Fibroblast of peridontal ligament (primary cell): ENCODE results near the gene ATRNL1.

Experiments
- DNase-seq: peaks from one replicate; pipeline ENCODE4 v3.0.0-alpha.2; 2010; ENCODE audit errors: extremely low read depth

The ATRNL1 gene, protein sequence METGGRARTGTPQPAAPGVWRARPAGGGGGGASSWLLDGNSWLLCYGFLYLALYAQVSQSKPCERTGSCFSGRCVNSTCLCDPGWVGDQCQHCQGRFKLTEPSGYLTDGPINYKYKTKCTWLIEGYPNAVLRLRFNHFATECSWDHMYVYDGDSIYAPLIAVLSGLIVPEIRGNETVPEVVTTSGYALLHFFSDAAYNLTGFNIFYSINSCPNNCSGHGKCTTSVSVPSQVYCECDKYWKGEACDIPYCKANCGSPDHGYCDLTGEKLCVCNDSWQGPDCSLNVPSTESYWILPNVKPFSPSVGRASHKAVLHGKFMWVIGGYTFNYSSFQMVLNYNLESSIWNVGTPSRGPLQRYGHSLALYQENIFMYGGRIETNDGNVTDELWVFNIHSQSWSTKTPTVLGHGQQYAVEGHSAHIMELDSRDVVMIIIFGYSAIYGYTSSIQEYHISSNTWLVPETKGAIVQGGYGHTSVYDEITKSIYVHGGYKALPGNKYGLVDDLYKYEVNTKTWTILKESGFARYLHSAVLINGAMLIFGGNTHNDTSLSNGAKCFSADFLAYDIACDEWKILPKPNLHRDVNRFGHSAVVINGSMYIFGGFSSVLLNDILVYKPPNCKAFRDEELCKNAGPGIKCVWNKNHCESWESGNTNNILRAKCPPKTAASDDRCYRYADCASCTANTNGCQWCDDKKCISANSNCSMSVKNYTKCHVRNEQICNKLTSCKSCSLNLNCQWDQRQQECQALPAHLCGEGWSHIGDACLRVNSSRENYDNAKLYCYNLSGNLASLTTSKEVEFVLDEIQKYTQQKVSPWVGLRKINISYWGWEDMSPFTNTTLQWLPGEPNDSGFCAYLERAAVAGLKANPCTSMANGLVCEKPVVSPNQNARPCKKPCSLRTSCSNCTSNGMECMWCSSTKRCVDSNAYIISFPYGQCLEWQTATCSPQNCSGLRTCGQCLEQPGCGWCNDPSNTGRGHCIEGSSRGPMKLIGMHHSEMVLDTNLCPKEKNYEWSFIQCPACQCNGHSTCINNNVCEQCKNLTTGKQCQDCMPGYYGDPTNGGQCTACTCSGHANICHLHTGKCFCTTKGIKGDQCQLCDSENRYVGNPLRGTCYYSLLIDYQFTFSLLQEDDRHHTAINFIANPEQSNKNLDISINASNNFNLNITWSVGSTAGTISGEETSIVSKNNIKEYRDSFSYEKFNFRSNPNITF (N-terminal part only)

DNA sequence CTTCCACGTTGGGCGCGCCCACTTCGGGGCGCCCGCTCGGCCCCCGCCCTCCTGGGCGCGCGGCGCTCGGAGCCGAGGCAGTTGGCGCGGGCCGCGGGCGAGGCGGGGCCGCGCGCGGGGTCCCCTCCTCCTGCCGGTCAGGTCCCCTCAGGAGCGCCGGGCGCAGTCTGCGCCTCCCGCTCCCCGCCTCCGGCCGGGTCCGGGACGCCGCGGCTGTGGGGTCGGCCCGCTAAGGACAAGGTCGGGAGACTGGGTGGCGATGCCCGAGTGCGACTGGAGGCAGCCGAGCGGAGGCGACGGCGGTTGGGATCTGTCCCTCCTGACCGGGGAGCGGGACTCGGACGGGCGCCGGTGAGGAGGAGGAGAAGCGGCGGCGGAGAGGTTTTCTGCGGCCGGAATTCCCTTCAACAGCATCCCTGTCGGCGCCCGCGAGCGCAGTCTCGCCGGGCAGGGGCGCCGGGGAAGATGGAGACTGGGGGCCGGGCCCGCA is at the start of gene ATRNL1:
Gene ATRNL1 (plus strand): TSS at position 80 of the 490 bp plus-strand sequence. CDS start 386 bp downstream, at position 466.
- DNase-seq: no peak

DNA sequence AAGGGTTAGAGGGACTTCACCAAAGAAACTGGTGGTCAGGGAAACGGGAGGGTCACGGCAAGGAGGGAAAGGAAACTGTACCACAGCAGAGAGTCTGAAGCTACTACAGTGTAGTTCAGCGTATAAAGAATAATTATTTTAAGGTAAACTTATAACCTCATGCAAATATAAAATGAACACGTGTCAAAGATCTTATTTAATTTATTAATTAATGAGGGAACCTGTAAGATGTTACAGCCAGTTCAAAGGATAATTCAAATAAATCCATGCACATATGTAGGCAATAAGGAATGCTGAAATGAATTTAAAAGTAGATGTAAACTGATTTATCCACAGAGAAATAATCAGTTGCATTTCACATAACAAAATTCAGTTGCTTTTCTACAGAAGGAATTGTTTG is 49.4 kb upstream of the ATRNL1 start:
- DNase-seq: no peak

DNA sequence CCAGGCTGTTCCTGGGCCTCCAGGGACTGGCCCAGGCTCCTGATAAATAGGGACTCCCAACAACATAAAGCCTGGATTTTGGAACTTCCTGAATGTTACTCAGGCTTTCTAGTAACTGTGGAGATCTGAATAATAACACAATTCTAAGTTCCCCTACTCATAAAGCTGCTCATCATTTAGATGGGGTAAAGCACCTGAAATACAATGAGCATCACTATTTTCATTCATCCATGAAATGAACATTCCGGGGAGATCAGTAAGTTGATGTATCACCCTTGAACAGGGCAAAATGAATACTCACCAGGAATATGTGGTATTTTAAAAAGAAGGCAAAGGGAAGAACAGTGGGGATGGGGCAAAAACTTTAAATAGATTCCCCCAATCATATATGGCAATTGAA is 48.3 kb upstream of the ATRNL1 start:
- no peak for DNase-seq

DNA sequence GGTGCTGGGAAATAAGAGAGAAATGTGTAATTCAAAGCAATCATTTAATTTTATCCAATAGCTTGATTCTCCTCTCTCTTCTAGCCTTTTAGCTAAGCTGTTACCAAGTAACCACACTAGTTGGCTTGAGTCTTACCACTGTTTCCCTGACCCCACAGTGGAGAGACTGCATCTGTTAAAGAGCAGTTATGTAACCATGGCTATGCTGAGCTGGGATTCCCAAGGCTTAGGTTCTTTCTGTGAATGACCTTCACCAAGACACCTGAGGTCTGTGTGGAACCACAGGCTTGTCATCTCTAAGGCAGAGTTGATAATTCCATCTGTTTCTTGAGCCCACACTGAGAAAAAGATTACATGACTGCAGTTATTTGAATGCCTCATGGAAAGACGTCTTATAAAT is 47.7 kb upstream of the ATRNL1 start:
- DNase-seq: no peak

DNA sequence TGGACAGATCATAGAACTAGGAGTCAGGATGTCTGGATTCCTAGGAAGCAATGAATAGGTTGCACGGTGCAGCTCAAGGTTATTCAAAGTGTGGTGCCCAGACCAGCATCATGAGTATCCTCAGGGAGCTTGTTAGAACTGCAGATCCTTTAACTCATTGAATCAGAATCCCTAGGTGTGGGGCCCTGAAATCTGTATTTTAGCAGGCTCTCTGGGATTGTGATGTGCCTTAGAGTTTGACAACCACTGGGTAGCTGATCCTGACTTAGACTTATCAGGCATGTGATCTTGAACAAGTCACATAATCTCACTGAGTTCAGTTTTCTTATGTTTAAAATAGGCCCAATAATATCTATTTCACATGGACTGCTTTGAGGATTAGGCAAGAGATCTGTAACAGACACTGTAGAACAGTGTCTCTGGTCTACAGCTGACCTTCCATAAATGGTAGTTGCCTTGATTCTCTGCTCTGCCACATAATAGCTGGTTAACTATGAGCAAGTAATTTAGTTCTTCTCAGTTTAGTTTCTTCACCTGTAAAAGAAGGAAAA is 46.4 kb upstream of the ATRNL1 start:
- no peak for DNase-seq

DNA sequence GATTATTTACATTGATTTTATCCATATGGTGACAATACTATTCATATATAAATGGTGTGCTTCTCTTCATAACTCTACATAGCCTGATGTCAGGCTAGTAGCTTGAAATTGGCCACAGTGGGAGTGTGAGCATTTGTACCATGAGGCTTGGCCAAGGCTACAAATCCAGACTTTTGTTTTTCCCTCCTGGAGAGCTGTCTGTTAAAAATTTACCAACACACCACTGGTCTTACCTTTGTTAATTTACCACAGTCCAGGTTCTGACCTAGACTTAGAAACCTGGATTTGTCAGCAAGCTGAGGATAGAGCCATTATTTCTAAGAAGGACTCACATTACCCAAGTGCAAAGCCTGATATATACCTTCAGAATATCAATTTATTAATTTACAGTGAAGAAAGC is 45.5 kb upstream of the ATRNL1 start:
- DNase-seq: no peak

DNA sequence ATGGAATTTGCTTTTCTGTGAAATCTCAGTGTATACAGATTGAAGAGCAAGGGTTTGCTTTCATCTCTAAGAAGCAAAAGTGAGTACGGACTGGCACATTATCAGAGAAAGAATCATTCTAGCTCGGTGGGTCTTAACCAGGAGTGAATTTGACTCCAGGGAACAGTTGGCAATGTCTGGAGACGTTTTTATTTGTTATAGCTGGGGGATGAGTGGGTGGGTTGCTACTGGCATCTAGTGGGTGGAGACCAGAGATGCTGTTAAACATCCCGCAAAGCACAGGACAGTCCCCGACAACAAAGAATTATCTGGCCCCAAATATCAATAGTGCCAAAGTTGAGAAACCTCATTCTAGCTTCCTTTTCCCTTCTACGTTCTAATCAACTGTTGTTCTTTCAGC is 43.8 kb upstream of the ATRNL1 start:
- no peak for DNase-seq

DNA sequence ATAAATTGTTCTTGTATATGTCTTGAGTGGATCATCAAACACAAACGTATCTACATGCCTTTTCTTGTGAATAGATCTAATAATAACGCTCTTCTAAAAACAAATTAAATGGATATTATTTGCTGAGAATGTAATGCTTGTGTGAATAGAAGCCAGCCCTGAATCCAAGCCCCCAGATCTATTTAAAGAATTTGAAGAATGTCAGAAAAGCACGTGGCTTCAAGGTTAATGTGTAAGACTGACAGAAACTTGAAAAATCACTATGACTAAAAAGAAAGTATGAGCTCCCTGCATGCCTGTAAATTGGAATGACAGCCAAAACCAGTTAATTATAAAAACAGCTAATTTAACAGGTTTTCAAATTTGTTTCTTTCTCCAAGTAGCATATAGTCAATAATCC is 43.2 kb upstream of the ATRNL1 start:
- no peak for DNase-seq

DNA sequence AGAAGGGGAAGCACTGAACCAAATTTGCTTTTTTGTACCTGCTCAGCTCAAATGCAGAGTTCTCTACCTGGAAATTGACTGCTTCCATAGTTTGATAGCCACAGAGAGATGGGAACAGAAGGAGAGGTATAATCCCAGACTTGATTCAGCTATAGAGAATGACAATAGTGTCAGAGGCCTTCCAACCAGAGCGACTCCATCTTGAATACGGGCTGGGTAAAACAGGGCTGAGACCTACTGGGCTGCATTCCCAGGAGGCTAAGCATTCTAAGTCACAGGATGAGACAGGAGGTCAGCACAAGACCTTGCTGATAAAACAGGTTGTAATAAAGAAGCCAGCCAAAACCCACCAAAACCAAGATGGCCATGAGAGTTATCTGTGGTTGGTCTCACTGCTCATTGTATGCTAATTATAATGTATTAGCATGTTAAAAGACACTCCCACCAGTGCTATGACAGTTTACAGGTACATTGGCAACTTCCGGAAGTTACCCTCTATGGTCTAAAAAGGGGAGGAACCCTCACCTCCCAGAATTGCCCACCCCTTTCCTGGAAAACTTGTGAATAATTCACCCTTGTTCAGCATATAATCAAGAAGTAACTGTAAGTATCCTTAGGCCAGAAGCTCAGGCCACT is 42.7 kb upstream of the ATRNL1 start:
- DNase-seq: no peak

DNA sequence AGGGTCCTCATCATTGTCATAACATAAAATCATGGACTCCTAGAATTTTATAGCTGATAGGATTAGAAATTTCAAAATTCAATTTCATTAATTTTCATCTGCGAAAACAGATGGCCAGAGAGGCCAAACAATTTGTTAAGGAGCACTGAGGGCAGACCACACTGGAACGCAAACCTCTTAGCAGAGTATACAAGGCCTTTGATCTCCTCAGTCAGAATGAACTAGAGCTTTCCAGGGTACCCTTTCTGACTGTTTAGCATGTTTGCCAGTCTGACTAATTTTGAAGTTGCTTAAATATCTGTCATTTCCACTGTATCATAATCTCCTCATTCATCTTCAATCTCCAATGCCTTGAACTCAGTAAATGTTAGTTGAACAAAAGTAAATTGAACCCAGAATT is 41.9 kb upstream of the ATRNL1 start:
- DNase-seq: no peak

DNA sequence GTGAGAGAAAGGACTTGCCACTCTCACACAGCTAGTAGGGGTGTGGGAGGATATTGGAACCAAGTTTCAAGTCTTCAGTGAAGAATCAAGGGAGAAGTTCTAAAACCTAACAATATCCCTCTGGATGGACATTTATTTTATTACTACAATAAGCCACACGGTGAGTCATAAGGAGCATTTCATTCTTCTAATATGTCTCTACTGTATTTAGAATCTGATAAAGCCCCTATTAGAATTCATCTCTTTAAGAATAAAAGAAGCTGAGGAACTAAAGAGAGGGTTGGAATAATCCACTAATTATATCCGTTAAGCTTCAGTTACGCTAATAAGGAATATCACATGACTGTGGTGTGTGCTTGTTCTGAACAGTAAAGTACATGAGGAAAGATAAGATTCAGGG is 40.9 kb upstream of the ATRNL1 start:
- DNase-seq: no peak

DNA sequence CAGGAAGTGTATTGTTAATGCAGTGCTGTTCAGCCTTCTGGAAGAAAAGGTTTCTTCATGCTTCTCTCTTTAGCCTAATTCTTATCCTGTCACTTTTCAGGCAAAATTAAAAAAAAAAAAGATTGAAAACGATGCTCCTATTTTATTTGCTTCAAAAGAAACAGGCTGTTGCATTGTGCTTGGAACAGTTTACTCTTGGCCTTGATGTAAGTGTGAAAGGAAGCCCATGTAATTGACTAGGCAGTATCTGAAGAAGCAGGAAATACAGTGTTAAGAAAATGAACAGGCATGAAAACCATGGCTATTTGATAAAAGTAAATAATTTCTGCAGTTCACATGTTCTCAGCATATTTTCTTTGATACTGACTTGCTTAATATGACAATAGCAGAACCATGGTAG is 40.4 kb upstream of the ATRNL1 start:
- no peak for DNase-seq

DNA sequence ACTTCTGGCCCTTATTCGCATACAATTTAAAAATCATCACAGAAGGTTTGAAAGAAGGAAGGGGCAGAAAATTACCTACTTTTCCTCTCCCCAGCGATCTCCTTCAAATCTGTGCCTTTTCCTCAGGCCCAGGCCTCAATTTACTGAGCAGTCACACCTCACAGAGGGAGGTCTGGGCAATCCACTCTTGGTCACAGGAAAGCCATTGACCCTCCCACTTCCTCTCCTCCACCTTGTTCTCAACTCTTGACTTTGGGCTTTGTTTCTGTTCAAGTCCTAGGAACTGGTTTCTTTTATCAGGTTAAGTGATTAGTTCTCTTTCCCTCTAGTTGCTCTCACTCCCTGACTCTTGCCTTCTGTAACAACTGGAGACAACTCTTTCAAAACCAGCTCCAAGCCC is 37.0 kb upstream of the ATRNL1 start:
- no peak for DNase-seq

DNA sequence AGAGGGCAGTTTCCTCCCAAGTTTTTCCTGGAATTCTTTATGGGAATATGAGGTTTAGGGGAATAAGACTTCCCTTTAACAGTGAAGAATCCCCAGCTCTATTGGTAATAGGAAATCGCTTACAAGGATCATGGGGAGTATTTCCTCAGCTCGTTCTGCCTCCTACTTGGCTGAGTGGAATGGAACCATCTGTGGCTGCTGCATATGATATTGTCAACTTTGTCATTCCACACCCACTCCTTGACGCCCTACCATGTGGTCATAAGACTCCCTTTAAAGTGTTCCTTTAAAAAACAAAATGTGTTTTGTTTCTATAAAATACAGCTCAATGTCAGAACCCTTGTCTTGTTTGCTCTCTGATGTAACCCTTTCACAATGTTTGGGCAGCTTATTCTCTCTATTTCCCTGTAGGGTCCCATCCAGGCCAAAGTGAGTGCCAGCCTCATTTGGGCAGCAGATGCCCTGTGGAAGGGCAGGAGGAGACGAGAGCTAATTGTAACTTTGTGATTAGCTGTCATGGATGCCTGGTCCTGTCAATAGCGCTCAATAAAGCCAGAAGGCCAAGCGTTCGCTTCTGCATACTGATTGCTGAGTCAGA is 33.8 kb upstream of the ATRNL1 start:
- DNase-seq: no peak

DNA sequence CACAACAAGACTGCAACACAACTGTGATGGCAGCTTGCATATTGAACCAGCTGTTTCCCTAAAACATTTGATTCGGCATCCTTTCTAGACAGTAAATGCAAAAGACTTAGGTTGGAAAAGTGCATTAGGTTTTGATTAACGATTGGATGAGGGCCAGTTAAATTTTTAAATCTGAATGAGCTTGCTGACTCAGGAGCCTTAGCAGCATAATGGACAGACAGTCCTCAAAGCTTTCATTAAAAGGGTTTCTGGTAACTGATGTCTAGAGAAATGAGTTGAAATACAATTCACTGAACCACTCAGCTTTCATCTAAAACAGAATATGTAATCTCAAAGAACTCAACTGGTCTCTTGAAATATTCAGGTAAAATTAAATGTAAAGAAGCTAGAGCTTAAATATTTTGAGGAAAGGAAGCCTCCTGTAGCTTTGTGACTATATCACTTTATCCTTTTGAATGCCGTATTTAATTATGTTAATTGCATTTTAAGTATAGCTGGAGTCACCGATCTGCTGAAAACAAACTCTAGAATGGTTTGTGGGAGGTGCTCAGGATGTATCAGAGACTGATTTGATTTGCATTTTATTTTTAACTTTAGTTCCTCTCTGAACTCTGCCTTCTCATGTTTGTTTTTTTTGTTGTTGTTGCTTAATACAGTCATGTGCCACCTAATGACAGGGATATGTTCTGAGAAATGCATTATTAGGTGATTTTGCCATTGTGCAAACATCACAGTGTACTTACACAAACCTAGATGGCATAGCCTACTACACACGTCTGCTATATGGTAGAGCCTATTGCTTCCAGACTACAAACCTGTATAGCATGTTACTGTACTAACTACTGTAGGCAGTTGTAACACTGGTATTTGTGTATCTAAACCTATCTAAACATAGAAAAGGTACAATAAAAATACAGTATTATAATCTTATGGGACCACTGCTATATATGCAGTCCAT is 29.2 kb upstream of the ATRNL1 start:
- DNase-seq: peak; percentile 62

DNA sequence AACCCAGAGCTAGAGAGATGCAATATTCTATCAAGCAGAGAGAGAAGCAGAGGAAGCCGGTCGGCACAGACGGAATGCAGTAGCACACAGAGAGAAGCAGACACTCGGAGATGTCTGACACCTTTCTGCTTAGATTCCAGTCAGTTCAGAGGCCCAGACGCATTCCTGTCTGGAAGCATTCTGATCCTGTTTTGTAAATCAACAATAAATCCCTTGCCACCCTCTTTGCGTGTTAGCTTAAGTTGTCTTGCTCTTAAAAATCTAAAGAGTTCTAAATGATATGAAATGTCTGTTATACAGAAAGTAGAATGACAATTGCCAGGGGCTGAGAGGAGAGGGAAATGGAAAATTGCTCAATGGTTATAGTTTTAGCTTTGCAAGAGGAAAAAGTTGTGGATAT is 27.4 kb upstream of the ATRNL1 start:
- DNase-seq: no peak

DNA sequence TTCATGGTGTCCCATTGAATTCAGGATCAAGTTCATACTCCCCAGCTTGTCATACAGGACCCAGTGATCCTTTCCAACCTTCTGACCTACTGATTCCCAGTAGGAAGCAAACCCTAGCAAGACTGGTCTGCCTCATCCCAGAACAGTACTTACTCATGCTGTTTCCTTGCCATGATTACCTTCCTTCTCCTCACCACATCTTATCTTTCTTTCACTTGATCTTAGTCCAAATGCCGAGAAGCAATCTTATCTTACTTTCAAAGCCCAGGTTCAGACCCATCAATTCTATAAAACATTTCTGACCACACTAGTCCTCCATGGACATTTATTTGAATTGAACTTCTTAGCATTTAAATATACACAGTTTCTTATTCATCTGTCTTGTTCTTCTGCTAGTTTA is 26.6 kb upstream of the ATRNL1 start:
- no peak for DNase-seq

DNA sequence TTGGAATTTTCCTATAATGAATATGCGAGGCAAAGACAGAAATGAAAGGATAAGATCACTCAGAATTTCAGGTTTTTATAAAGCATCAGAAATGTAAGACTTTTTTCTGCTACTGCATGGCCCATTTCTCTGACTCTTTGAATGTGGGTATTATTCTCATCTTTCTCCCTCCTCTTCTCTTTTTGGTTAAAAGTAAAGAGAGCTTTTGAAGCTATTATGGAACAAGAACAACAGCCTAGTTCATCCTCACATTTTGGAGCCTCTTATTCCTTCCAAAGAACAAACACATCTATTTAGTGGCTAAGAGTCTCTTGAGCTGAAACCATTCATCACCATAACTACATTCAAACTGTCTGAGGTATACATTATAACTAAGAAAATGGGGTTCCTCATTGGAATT is 19.4 kb upstream of the ATRNL1 start:
- no peak for DNase-seq

DNA sequence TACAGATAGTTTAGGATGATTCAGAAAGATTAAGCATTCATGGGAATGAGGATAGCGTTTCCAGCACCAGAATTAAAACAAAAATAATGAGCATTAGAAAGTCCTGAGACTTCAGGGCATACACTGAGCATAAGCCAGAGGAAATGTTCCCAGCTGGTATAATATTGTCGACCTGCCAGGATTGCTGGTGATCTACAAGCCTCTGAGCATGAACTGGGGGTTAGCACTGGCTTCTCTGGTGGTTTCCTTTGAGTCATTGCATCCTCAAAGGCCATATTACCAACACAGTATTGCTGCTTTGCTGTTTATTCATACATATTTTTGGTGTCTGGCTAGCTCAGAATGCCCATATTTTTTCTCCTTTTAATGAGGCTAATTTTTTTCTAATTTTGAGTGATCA is 10.7 kb upstream of the ATRNL1 start:
- DNase-seq: no peak
